HG03460 (cell line): ENCODE measurements around the gene ENSA.
"Not testable (repeated sequence)": the region's sequence is repeated elsewhere in the genome, so short reads cannot be mapped to it uniquely, and the experiment has no call there.

ENCODE experiments used
- ATAC-seq: cut with Tn5 transposase; IDR thresholded peaks from one replicate; pipeline ENCODE4 v1.9.1; 2021; ENCODE audit not compliant: unreplicated experiment

ENSA gene, protein sequence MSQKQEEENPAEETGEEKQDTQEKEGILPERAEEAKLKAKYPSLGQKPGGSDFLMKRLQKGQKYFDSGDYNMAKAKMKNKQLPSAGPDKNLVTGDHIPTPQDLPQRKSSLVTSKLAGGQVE

DNA sequence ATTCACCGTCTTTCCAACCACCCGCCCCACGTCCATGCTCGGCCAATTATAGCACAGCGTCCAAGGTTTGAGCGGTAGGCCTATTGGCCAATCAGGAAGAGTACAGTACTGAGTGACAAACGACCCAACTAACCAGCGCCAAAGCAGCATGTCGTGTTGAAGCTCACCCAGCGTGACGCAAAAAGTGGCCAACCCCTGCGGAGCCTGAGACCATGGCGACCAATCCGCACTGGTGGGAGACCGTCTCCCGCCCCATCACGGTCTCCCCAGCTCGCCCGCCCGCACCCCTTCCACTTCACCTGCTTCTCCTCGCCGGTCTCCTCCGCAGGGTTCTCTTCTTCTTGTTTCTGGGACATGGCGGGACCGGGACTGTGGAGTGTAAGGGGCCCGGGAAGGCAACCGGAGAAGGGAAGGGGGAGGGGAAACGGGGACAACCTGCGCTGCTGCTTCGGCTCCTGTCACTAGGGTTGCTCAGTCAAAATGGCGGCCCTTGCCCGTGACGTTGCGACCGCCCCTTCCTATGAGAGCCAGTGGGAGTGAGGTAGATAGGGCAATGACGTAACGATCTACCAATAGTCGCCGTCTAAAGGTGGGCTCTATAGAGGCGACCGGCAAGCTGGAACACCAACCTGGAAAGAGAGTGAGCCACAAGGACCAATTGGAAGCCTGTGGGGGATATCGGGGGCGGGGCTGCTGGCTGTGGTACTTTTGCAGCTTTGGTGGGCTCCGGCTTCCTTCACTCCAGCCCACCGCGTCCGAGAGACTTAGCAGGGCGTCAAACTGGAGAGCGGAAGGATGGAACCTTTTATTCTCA, at the start of gene ENSA:
Gene ENSA, minus strand, starts transcription at position 498 of the 814 bp plus-strand sequence. Its CDS starts 142 bp downstream, at position 356.
- ATAC-seq = peak; percentile 91

DNA sequence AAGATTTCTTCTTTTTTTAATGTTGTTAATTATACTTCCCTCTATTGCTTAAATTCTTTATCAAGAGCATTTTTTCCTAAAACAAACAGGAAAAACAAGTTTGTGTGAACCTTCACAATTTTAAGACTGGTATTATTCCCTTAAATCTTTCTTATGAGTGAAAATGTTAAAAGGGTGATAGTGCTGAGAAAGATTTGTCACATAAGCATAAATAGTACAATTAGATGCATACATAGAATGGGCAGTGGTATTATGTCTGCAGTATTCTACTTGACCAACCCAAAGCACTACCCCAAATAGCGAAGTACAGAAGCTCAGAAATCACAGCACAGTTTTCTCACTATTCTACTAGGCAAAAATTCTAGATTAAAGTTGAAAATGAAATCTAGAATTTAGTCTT, 49.6 kb upstream of the ENSA start:
- no peak for ATAC-seq

DNA sequence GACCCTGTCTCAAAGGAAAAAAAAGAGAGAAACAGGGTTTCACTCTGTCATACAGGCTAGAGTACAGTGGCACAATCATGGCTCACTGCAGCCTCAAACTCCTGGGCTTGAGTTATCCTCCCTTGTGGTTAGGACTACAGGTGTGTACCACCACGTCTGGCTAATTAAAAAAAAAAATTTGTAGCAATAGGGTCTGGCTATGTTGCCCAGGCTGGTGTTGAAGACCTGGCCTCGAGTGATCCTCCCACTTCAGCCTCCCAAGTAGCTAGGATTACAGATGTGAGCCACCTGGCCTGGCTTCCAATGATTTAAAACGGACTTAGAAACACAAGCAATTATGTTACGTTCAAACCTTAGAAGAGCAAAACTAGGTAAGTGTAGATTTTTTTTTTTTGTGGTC, 45.5 kb upstream of the ENSA start:
- no peak for ATAC-seq

- no peak for ATAC-seq
These were observed 33.9 kb upstream of the ENSA start for GRCh38 chr1:150663321-150663720.

DNA sequence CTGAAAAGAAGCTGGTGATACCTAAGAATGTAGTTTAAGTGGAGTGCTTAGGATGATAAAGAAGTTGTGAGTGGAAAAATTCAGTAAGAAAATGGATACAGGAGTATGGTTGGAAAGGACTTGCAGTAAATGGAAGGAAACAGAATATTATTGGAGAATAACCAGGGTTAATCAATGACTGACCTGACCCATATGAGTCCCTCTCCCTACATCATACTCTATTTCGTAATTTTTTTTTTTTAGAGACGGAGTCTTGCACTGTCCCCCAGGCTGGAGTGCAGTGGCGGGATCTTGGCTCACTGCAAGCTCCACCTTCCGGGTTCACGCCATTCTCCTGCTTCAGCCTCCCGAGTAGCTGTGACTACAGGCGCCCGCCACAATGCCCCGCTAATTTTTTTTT, 33.4 kb upstream of the ENSA start:
- ATAC-seq = no peak

- ATAC-seq = no peak
These were observed 31.7 kb upstream of the ENSA start for GRCh38 chr1:150661156-150661555.

- ATAC-seq = no peak
These were observed 31.2 kb upstream of the ENSA start for GRCh38 chr1:150660584-150660983.

DNA sequence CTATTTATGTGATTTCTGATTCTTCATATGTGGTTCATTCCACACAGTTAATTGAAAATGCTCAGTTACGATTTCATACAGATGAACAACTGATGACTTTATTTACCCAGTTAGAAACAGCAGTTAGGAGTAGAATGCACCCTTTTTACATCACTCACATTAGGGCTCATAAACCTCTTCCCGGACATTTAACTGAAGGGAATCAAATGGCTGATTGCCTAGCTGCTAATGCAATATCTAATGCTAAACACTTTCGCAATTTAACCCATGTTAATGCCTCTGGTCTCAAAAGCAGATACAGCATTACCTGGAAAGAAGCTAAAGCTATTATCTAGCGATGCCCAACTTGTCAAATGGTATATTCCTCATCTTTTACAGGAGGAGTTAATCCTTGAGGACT, 27.7 kb upstream of the ENSA start:
- ATAC-seq = not testable (repeated sequence)

DNA sequence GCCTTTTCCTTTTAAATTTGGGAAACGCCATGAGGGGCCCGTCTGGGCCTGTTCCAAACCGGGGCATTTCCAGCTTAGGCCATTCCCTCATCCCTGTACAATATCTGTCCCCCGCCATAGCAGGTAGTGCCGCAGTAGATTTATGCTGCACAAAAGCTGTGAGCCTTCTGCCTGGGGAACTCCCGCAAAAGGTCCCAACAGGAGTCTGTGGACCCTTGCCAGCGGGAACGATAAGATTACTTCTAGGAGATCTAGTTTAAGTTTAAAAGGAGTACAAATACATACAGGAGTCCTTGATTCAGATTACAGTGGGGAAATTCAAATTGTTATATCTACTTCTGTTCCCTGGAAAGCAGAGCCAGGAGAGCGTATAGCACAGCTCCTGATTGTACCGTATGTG, 25.2 kb upstream of the ENSA start:
- ATAC-seq = not testable (repeated sequence)

DNA sequence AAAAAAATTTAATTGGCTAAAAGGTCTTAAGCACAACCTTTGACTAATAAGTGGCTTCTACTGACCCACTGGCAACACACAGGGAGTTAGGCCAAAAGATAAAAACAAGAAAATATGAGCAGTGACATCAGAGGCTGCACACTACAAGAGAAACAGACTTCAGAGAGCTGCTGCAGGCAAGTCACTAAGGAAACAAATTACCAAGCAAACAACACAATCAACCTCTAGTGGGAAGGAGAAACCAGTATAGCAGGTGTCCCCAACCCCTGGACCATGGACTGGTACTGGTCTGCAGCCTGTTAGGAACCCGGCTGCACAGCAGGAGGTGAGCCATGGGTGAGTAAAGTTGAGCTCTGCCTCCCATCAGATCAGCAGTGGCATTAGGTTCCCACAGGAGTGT, 20.8 kb upstream of the ENSA start:
- no peak for ATAC-seq

DNA sequence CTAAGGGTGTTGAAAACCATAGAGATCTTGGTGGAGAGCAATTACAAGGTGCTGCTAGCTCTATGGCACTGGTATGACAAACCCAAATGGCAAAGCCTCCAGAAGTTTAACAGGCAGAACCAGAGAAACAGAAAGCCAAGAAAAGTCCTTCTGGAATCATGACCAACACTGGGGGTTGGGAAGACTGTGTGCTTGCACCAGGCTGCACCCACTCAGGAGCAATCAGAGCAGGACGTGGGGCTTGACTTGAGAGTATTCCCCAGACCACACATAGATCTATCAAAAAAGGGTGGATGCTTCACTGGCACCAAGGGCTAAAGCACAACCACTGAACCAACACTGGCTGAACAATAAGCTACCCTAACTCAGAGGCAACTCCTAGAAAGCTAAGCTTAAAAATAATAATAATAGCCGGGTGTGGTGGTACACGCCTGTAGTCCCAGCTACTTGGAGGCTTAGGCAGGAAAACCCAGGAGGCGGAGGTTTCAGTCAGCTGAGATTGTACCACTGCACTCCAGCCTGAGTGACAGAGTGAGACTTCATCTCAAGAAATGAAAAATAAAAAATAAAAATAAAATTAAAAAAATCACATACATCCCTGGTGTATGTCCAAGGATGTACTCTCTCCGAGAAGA, 20.1 kb upstream of the ENSA start:
- no peak for ATAC-seq

DNA sequence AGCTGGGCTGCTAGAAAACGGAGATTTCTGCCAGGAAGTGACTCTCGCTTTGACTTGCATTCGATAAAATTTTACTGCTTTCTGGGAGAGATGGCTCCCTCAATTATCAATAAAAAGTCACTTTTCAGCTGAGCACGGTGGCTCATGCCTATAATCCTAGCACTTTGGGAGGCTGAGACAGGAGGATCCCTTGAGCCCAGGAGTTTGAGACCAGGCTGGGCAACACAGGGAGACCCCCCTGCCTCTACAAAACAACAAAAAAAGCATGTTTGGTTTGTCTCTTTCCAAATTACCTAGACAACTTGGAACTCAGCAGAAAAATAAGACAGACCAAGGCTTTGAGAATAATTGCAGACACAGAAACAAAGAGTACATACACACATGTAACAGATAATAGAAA, 12.9 kb upstream of the ENSA start:
- no peak for ATAC-seq

DNA sequence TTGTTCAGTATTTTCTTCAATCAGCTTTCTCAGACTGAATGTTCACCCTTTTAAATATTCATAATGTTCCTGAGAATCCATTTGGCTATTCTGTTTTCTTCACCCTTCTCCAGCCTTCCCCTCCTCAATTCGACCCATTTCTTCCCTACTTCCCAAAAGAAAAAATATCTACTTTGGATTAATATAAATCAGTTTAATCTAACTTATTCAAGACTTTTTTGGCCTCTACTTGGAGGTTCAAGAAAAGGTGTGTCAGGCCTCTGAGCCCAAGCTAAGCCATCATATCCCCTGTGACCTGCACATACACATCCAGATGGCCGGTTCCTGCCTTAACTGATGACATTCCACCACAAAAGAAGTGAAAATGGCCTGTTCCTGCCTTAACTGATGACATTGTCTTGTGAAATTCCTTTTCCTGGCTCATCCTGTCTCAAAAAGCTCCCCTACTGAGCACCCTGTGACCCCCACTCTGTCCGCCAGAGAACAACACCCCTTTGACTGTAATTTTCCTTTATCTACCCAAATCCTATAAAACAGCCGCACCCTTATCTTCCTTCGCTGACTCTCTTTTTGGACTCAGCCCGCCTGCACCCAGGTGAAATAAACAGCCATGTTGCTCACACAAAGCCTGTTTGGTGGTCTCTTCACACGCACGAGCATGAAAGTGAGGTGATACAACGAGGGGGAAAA, 11.9 kb upstream of the ENSA start:
- not testable (repeated sequence) for ATAC-seq

DNA sequence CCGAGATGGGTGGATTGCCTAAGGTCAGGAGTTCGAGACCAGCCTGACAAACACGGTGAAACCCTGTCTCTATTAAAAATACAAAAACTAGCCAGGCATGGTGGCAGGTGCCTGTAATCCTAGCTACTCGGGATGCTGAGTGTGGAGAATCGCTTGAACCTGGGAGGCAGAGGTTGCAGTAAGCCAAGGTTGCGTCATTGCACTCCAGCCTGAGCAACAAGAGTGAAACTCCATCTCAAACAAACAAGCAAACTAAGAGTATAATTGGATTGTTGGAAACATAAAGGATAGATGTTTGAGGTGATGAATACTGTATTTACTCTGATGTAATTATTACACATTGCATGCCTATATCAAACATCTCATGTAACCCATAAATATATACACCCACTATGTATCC, 9.0 kb upstream of the ENSA start:
- not testable (repeated sequence) for ATAC-seq

- not testable (repeated sequence) for ATAC-seq
These were observed 5.6 kb upstream of the ENSA start for GRCh38 chr1:150634839-150635622.

- ATAC-seq = no peak
These were observed 672 bp downstream of the ENSA start for GRCh38 chr1:150628766-150629114.

GRCh38 chr1:150627826-150628410, 1.5 kb downstream of the ENSA start:
- no peak for ATAC-seq

DNA sequence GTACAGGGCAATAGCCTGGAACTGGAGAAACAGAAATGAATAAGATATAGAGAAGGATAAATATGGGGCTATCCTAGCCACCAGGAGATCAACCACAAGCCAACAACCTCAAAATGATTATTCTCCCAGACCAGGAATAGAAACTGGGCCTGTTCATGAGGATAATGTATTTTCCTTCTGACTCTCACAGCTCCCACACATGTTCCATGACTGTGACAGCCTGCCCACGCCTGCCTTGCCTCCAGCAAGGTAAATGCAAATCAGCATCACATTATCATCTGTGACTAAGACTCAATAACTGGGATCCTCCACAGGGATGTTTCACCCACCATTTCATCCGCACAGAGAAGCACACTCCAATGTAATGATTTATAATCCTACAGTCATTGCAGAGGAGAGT, 3.3 kb downstream of the ENSA start:
- no peak for ATAC-seq

- not testable (repeated sequence) for ATAC-seq
These were observed 4.9 kb downstream of the ENSA start for GRCh38 chr1:150624546-150624945.

- ATAC-seq = not testable (repeated sequence)
These were observed 5.3 kb downstream of the ENSA start for GRCh38 chr1:150624134-150624533.
